Measurements from ENCODE around the gene RERE. TPM values are rescaled to one million over a fixed set of nuclear protein-coding genes. Genes with fewer than 3 reads are reported as not detected.

RERE gene
- polyA plus RNA-seq, 1 of the 3 experiments (the other 2 are of a cell fraction), result 8.1 TPM

DNA sequence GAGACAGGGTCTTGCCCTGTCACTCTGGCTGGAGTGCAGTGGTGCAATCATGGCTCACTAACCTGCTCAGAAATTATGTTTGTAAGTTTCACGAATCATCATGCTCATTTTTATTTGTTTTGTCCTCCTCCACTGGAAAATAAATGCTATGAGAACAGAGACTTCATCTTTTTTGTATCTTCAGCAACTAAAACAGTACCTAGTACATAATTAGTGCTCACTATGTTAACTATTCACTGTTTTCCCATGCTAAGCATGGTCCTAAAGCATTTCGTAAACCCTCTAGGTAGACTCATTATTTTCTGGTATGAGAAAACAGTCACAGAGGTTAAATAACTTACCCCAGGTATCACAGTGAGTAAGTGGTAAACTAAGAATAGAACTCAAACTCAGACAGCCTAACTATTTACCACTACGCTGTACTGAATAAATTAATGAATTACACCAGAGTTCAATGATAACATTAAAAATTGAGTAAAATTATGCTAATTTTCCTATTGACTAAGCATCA lies 118.4 kb downstream of the RERE start:
- Histone ChIP-seq H3K4me2 (no peak overlapping the region), H3K4me1 (ENCODE audit: control insufficient read depth in 1 of 2, insufficient read depth in 2 of 2, low read depth in 1 of 2, low read length in 1 of 2) (peaks cover 5 to 16% of the 10 kb centered on the region in 2 experiments; a peak in 3 of 4 replicates), H3K27me3 (ENCODE audit: insufficient read depth) (no peaks in the 10 kb centered on the region), H3K36me3 (replicated peaks in 1 of 2; ENCODE audit: control insufficient read depth in 1 of 2, insufficient read depth in 2 of 2, low read length in 1 of 2) (no peaks in the 10 kb centered on the region), H3K79me2 (ENCODE audit: insufficient read depth) (peaks cover 83% of the 10 kb centered on the region), H3K4me3 (ENCODE audit: low read depth in 2 of 2, low read length in 1 of 2) (no peak overlapping the region), H4K20me1 (ENCODE audit: insufficient read depth) (peaks cover 30% of the 10 kb centered on the region), H3K9ac (no peak overlapping the region), H3K27ac (ENCODE audit: low read depth in 2 of 2, low read length in 1 of 2) (no peak overlapping the region), H3K9me2 (no peaks in the 10 kb centered on the region), H3K9me3 (no peaks in the 10 kb centered on the region), H3F3A (replicated peaks; ENCODE audit: insufficient read depth) (peaks cover 31% of the 10 kb centered on the region), H2AFZ (ENCODE audit: low read depth) (no peak overlapping the region)
- DNase-seq, result no peak
- ChIA-PET CTCF (interaction anchor here (1.3 to 1.5 kb wide), 3 partner anchors 9 to 28 kb away, joined by 4 read pairs; no protein-coding TSS in a partner anchor), POLR2A (no interaction called here)
- 95% methylated on average over 3 of the region's 3 CpGs for WGBS (ENCODE audit: low lambda C conversion rate)
- TF ChIP-seq ELF1 (IDR thresholded peaks at IDR 0.05), result no peak
- TF ChIP-seq, protein P1, sequence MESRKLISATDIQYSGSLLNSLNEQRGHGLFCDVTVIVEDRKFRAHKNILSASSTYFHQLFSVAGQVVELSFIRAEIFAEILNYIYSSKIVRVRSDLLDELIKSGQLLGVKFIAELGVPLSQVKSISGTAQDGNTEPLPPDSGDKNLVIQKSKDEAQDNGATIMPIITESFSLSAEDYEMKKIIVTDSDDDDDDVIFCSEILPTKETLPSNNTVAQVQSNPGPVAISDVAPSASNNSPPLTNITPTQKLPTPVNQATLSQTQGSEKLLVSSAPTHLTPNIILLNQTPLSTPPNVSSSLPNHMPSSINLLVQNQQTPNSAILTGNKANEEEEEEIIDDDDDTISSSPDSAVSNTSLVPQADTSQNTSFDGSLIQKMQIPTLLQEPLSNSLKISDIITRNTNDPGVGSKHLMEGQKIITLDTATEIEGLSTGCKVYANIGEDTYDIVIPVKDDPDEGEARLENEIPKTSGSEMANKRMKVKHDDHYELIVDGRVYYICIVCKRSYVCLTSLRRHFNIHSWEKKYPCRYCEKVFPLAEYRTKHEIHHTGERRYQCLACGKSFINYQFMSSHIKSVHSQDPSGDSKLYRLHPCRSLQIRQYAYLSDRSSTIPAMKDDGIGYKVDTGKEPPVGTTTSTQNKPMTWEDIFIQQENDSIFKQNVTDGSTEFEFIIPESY (IDR thresholded peaks at IDR 0.05; ENCODE audit: borderline replicate concordance, low read depth), result no peak
- TF ChIP-seq, protein P2, sequence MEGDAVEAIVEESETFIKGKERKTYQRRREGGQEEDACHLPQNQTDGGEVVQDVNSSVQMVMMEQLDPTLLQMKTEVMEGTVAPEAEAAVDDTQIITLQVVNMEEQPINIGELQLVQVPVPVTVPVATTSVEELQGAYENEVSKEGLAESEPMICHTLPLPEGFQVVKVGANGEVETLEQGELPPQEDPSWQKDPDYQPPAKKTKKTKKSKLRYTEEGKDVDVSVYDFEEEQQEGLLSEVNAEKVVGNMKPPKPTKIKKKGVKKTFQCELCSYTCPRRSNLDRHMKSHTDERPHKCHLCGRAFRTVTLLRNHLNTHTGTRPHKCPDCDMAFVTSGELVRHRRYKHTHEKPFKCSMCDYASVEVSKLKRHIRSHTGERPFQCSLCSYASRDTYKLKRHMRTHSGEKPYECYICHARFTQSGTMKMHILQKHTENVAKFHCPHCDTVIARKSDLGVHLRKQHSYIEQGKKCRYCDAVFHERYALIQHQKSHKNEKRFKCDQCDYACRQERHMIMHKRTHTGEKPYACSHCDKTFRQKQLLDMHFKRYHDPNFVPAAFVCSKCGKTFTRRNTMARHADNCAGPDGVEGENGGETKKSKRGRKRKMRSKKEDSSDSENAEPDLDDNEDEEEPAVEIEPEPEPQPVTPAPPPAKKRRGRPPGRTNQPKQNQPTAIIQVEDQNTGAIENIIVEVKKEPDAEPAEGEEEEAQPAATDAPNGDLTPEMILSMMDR (IDR thresholded peaks at IDR 0.05), result no peak
- TF ChIP-seq, protein P3, sequence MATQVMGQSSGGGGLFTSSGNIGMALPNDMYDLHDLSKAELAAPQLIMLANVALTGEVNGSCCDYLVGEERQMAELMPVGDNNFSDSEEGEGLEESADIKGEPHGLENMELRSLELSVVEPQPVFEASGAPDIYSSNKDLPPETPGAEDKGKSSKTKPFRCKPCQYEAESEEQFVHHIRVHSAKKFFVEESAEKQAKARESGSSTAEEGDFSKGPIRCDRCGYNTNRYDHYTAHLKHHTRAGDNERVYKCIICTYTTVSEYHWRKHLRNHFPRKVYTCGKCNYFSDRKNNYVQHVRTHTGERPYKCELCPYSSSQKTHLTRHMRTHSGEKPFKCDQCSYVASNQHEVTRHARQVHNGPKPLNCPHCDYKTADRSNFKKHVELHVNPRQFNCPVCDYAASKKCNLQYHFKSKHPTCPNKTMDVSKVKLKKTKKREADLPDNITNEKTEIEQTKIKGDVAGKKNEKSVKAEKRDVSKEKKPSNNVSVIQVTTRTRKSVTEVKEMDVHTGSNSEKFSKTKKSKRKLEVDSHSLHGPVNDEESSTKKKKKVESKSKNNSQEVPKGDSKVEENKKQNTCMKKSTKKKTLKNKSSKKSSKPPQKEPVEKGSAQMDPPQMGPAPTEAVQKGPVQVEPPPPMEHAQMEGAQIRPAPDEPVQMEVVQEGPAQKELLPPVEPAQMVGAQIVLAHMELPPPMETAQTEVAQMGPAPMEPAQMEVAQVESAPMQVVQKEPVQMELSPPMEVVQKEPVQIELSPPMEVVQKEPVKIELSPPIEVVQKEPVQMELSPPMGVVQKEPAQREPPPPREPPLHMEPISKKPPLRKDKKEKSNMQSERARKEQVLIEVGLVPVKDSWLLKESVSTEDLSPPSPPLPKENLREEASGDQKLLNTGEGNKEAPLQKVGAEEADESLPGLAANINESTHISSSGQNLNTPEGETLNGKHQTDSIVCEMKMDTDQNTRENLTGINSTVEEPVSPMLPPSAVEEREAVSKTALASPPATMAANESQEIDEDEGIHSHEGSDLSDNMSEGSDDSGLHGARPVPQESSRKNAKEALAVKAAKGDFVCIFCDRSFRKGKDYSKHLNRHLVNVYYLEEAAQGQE (IDR thresholded peaks at IDR 0.05; ENCODE audit: low read depth, low read length), result no peak
- TF ChIP-seq, protein P4, sequence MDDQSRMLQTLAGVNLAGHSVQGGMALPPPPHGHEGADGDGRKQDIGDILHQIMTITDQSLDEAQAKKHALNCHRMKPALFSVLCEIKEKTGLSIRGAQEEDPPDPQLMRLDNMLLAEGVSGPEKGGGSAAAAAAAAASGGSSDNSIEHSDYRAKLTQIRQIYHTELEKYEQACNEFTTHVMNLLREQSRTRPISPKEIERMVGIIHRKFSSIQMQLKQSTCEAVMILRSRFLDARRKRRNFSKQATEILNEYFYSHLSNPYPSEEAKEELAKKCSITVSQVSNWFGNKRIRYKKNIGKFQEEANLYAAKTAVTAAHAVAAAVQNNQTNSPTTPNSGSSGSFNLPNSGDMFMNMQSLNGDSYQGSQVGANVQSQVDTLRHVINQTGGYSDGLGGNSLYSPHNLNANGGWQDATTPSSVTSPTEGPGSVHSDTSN (IDR thresholded peaks at IDR 0.05), result no peak
- no peak for TF ChIP-seq RAD21 (IDR thresholded peaks at IDR 0.05; ENCODE audit: low read length)
- TF ChIP-seq RXRA (IDR thresholded peaks at IDR 0.05; ENCODE audit: borderline replicate concordance, low read depth), result no peak
- TF ChIP-seq FOXJ3 (CRISPR knock-in tag; IDR thresholded peaks at IDR 0.05), result no peak
- no peak for TF ChIP-seq RFX5 (IDR thresholded peaks at IDR 0.05; ENCODE audit: low read length)
- TF ChIP-seq TCF12 (IDR thresholded peaks at IDR 0.05), result no peak
- no peak for TF ChIP-seq TEAD4 (IDR thresholded peaks at IDR 0.05; ENCODE audit: borderline replicate concordance, insufficient read depth)
- no peak for TF ChIP-seq CHD2 (IDR thresholded peaks at IDR 0.05; ENCODE audit: low read length, partially characterized antibody)
- TF ChIP-seq, protein P5, sequence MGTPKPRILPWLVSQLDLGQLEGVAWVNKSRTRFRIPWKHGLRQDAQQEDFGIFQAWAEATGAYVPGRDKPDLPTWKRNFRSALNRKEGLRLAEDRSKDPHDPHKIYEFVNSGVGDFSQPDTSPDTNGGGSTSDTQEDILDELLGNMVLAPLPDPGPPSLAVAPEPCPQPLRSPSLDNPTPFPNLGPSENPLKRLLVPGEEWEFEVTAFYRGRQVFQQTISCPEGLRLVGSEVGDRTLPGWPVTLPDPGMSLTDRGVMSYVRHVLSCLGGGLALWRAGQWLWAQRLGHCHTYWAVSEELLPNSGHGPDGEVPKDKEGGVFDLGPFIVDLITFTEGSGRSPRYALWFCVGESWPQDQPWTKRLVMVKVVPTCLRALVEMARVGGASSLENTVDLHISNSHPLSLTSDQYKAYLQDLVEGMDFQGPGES (IDR thresholded peaks at IDR 0.05; ENCODE audit: low read depth, low read length), result no peak
- TF ChIP-seq YY1 (IDR thresholded peaks at IDR 0.05; ENCODE audit: low read depth), result no peak
- TF ChIP-seq, protein P6, sequence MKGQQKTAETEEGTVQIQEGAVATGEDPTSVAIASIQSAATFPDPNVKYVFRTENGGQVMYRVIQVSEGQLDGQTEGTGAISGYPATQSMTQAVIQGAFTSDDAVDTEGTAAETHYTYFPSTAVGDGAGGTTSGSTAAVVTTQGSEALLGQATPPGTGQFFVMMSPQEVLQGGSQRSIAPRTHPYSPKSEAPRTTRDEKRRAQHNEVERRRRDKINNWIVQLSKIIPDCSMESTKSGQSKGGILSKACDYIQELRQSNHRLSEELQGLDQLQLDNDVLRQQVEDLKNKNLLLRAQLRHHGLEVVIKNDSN (IDR thresholded peaks at IDR 0.05; ENCODE audit: borderline replicate concordance, low read depth), result no peak

Data from SK-N-SH (cell line).